Spleen (tissue), 7 donors: ENCODE results near the gene SNX5.

ENCODE experiments used
- CTCF ChIP-seq, 11 experiments: fragments of 200-600 bp in 7 of 11; fragments of 450-650 bp in 4 of 11; sonication (generic) in 4 of 11; IDR thresholded peaks in 8 of 11; conservative IDR thresholded peaks in 3 of 11; 1 replicate in 7 of 11; 2 replicates in 4 of 11; pipeline versions ENCODE4 v1.4.0 to v1.8.0; 2016 to 2021; ENCODE audit warnings: antibody characterized with exemption in 11 of 11, inconsistent platforms in 4 of 11, mild to moderate bottlenecking in 1 of 11
- POLR2A ChIP-seq, 3 donors: fragments of 450-650 bp; IDR thresholded peaks; one replicate each; pipeline ENCODE4 v1.5.1; 2017; ENCODE audit warnings: antibody characterized with exemption in 3 of 3, mild to moderate bottlenecking in 1 of 3
- POLR2AphosphoS5 ChIP-seq, 3 donors: sonication (generic); formaldehyde crosslinking; IDR thresholded peaks; one replicate each; pipeline ENCODE4 v1.5.1; 2017; ENCODE audit warnings: antibody characterized with exemption in 3 of 3
- donor health status: DM: no; HTN: no; CAD: no; lungs with moderate emphysema.
- donor health status: DM: no; HTN: no; CAD: no.
- donor health status: DM: no; HTN: no; CAD: no.

GRCh38 chr20:17959257-17959627, 9.4 kb downstream of the SNX5 start:
- TF ChIP-seq CTCF (IDR thresholded peaks at IDR 0.05 in 8 of 11, conservative IDR thresholded peaks at IDR 0.05 in 3 of 11) (no peak), POLR2AphosphoS5 (IDR thresholded peaks at IDR 0.05) (no peak), POLR2A (IDR thresholded peaks at IDR 0.05) (no peak)
